Progenitor cell of endocrine pancreas (in vitro differentiated cells): ENCODE data around the gene SNX30. TPM values are rescaled to one million over a fixed set of nuclear protein-coding genes. Genes with fewer than 3 reads are reported as not detected.

Source experiments
- DNase-seq: peaks from one replicate; pipeline ENCODE4 v3.0.0; 2021; ENCODE audit warnings: low spot score; ENCODE audit not compliant: unreplicated experiment
- H3K27ac Mint-ChIP-seq: 2 replicates; pipeline ENCODE4 v1.8.0; 2021; ENCODE audit warnings: mild to moderate bottlenecking, moderate library complexity, mixed read lengths
- H3K27me3 Mint-ChIP-seq: 2 replicates; pipeline ENCODE4 v1.8.0; 2021; ENCODE audit warnings: mixed read lengths
- H3K36me3 Mint-ChIP-seq: 2 replicates; pipeline ENCODE4 v1.8.0; 2022; ENCODE audit warnings: mixed read lengths; ENCODE audit not compliant: insufficient read depth
- H3K4me1 Mint-ChIP-seq: 2 replicates; pipeline ENCODE4 v1.8.0; 2021; ENCODE audit warnings: low read depth, mixed read lengths
- H3K4me3 Mint-ChIP-seq: 2 replicates; pipeline ENCODE4 v1.8.0; 2021; ENCODE audit warnings: low read depth, mild to moderate bottlenecking, moderate library complexity, mixed read lengths
- H3K9me3 Mint-ChIP-seq: 2 replicates; pipeline ENCODE4 v1.8.0; 2021; ENCODE audit warnings: low read depth, mixed read lengths
- total RNA-seq: library from RNA; stranded (reverse); gene quantifications from 2 replicates; pipeline ENCODE4 v1.2.1, GENCODE V29; 2021
- TF ChIP-seq, protein P1 (sequence below): fragments of 200-600 bp; sonication (generic); IDR thresholded peaks from one replicate; pipeline ENCODE4 v1.5.0; 2021; ENCODE audit warnings: antibody characterized with exemption, mild to moderate bottlenecking; ENCODE audit not compliant: unreplicated experiment

Gene SNX30
- total RNA-seq, 1 donor from 2014 or later: 13.4 TPM

DNA sequence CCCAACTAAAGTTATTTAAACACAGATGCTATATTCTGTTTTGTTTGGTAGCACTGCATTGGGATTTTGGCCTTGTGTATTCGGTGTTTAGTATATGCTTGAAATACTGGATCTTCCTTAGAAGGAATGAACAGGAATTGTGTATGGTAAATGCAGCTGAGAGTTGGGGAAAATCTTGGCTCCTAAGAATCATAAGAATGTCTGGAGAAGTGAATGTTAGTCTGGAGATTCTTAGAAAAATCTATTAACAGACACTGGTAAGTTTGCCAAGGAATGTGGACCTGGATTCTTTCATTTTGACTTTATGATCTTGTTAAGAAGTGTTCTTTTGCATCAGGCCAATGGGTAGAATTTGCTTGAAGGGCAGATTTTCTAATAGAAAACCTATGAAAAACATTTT is 38.9 kb downstream of the SNX30 start:
- no peak overlapping the region for H3K4me3 Mint-ChIP-seq
- H3K36me3 Mint-ChIP-seq: no peaks in the 10 kb centered on the region
- peaks cover 4% of the 10 kb centered on the region for H3K4me1 Mint-ChIP-seq

GRCh38 chr9:112789891-112790774 is 39.6 kb downstream of the SNX30 start:
- Mint-ChIP-seq H3K4me3 (no peak overlapping the region), H3K4me1 (peaks cover 4% of the 10 kb centered on the region), H3K27me3 (no peaks in the 10 kb centered on the region), H3K9me3 (no peaks in the 10 kb centered on the region), H3K27ac (no peak overlapping the region), H3K36me3 (no peaks in the 10 kb centered on the region)
- TF ChIP-seq, protein P1, sequence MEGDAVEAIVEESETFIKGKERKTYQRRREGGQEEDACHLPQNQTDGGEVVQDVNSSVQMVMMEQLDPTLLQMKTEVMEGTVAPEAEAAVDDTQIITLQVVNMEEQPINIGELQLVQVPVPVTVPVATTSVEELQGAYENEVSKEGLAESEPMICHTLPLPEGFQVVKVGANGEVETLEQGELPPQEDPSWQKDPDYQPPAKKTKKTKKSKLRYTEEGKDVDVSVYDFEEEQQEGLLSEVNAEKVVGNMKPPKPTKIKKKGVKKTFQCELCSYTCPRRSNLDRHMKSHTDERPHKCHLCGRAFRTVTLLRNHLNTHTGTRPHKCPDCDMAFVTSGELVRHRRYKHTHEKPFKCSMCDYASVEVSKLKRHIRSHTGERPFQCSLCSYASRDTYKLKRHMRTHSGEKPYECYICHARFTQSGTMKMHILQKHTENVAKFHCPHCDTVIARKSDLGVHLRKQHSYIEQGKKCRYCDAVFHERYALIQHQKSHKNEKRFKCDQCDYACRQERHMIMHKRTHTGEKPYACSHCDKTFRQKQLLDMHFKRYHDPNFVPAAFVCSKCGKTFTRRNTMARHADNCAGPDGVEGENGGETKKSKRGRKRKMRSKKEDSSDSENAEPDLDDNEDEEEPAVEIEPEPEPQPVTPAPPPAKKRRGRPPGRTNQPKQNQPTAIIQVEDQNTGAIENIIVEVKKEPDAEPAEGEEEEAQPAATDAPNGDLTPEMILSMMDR: no peak
- DNase-seq: no peak

More for the DNA sequence above, 38.9 kb downstream of the SNX30 start:
- TF ChIP-seq, protein P1: no peak
- Mint-ChIP-seq H3K27me3 (no peaks in the 10 kb centered on the region), H3K27ac (no peak overlapping the region), H3K9me3 (no peaks in the 10 kb centered on the region)
- no peak for DNase-seq

GRCh38 chr9:112792670-112793069 is 42.1 kb downstream of the SNX30 start:
- no peaks in the 10 kb centered on the region for H3K9me3 Mint-ChIP-seq
- no peak for DNase-seq
- no peaks in the 10 kb centered on the region for H3K4me1 Mint-ChIP-seq
- TF ChIP-seq, protein P1: no peak
- no peak overlapping the region for H3K27ac Mint-ChIP-seq
- H3K36me3 Mint-ChIP-seq: no peaks in the 10 kb centered on the region
- no peaks in the 10 kb centered on the region for H3K27me3 Mint-ChIP-seq
- H3K4me3 Mint-ChIP-seq: no peak overlapping the region

DNA sequence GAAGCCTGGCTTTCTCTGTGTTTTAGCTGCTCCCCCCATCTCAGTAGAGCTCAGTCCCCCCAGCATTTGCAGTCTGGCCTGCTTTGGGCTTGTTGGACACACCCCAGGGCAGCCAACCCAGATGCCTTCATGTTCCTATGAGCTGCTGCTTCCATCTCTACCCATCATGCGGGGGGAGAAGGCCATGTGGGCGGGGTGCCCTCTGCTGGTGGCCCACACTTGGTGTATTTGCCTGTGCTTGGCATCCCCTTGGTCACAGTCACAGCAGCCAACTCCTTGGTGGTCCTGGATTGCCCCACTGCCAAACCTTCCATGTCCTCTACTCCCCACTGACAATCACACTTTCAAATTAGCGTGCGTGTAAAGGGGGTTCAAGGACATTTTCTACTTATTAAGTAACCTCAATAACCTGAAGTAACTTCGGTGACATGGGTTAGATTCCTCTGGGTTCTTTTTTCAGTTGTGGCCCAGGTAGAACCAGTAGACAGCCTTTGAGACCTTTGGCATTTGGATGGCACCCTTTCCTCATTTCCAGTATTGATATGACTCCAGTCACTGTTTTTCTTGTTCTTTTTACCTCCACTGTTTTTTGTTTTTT is 42.8 kb downstream of the SNX30 start:
- no peaks in the 10 kb centered on the region for H3K27me3 Mint-ChIP-seq

GRCh38 chr9:112794731-112795130 is 44.2 kb downstream of the SNX30 start:
- no peaks in the 10 kb centered on the region for H3K36me3 Mint-ChIP-seq
- no peaks in the 10 kb centered on the region for H3K27me3 Mint-ChIP-seq
- H3K9me3 Mint-ChIP-seq: no peaks in the 10 kb centered on the region
- TF ChIP-seq, protein P1: no peak
- no peak for DNase-seq
- no peak overlapping the region for H3K27ac Mint-ChIP-seq
- H3K4me1 Mint-ChIP-seq: no peaks in the 10 kb centered on the region
- no peak overlapping the region for H3K4me3 Mint-ChIP-seq

More for the DNA sequence above, 42.8 kb downstream of the SNX30 start:
- TF ChIP-seq, protein P1: peak; percentile 52
- no peaks in the 10 kb centered on the region for H3K36me3 Mint-ChIP-seq
- peak; percentile 12 for DNase-seq
- no peak overlapping the region for H3K4me3 Mint-ChIP-seq
- no peaks in the 10 kb centered on the region for H3K4me1 Mint-ChIP-seq
- H3K27ac Mint-ChIP-seq: no peak overlapping the region
- no peaks in the 10 kb centered on the region for H3K9me3 Mint-ChIP-seq
